Keratinocyte (primary cell): ENCODE data around the gene PSMA3.

Source experiments
- EZH2 ChIP-seq: IDR thresholded peaks from one replicate; pipeline ENCODE4 v1.6.1; 2012; ENCODE audit warnings: inconsistent platforms, mild to moderate bottlenecking, low read length, moderate library complexity
- TF ChIP-seq, protein P1 (sequence below), 3 experiments: IDR thresholded peaks in 1 of 3; conservative IDR thresholded peaks in 1 of 3; optimal IDR thresholded peaks in 1 of 3; 2 replicates in 2 of 3; 3 replicates in 1 of 3; pipeline versions ENCODE3 to v1.5.1; 2011; ENCODE audit warnings: low read length in 3 of 3, mild to moderate bottlenecking in 3 of 3, moderate library complexity in 2 of 3, control low read depth in 1 of 3, inconsistent platforms in 1 of 3; ENCODE audit not compliant: insufficient read depth in 2 of 3; ENCODE audit errors: extremely low read depth in 1 of 3

DNA sequence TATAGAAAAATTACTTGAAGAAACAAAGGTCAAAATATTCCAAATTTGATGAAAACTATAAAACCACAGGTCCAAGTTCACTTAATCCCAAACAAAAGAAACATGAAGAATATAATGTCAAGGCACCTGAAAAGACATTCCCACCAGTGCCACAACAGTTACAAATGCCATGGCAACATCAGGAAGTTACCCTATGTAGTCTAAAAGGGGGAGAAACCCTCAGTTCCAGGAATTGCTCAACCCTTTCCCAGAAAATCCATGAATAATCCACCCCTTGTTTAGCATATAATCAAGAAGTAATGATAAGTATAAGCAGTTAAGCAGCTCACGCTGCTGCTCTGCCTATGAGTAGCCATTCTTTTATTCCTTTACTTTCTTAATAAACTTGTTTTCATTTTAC lies 48.4 kb upstream of the PSMA3 start:
- no peak for TF ChIP-seq EZH2
- TF ChIP-seq, protein P1, sequence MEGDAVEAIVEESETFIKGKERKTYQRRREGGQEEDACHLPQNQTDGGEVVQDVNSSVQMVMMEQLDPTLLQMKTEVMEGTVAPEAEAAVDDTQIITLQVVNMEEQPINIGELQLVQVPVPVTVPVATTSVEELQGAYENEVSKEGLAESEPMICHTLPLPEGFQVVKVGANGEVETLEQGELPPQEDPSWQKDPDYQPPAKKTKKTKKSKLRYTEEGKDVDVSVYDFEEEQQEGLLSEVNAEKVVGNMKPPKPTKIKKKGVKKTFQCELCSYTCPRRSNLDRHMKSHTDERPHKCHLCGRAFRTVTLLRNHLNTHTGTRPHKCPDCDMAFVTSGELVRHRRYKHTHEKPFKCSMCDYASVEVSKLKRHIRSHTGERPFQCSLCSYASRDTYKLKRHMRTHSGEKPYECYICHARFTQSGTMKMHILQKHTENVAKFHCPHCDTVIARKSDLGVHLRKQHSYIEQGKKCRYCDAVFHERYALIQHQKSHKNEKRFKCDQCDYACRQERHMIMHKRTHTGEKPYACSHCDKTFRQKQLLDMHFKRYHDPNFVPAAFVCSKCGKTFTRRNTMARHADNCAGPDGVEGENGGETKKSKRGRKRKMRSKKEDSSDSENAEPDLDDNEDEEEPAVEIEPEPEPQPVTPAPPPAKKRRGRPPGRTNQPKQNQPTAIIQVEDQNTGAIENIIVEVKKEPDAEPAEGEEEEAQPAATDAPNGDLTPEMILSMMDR (optimal IDR thresholded peaks at IDR 0.05 in 1 of 3, IDR thresholded peaks at IDR 0.05 in 1 of 3, conservative IDR thresholded peaks at IDR 0.05 in 1 of 3; ENCODE audit: extremely low read depth in 1 of 3, insufficient read depth in 2 of 3, low read length in 3 of 3): no peak
